Tibial nerve (tissue), 3 donors: ENCODE data around the gene MEN1.

Experiments used
- CTCF ChIP-seq, 5 experiments: fragments of 200-600 bp in 3 of 5; fragments of 450-650 bp in 2 of 5; sonication (generic) in 3 of 5; IDR thresholded peaks; one replicate each; pipeline ENCODE4 v1.5.1; 2016 to 2019; ENCODE audit warnings: antibody characterized with exemption in 5 of 5, mild to moderate bottlenecking in 3 of 5, moderate library complexity in 2 of 5
- POLR2A ChIP-seq, 2 donors: fragments of 450-650 bp; IDR thresholded peaks; one replicate each; pipeline ENCODE4 v1.6.1; 2017; ENCODE audit warnings: antibody characterized with exemption in 2 of 2, mild to moderate bottlenecking in 2 of 2, moderate library complexity in 2 of 2

- TF ChIP-seq POLR2A (IDR thresholded peaks at IDR 0.05) = no peak
- TF ChIP-seq CTCF (IDR thresholded peaks at IDR 0.05) = no peak
Observed at GRCh38 chr11:64794526-64794925, 15.8 kb downstream of the MEN1 start.
